Measurements from ENCODE around the gene LENG9.

LENG9 gene

DNA sequence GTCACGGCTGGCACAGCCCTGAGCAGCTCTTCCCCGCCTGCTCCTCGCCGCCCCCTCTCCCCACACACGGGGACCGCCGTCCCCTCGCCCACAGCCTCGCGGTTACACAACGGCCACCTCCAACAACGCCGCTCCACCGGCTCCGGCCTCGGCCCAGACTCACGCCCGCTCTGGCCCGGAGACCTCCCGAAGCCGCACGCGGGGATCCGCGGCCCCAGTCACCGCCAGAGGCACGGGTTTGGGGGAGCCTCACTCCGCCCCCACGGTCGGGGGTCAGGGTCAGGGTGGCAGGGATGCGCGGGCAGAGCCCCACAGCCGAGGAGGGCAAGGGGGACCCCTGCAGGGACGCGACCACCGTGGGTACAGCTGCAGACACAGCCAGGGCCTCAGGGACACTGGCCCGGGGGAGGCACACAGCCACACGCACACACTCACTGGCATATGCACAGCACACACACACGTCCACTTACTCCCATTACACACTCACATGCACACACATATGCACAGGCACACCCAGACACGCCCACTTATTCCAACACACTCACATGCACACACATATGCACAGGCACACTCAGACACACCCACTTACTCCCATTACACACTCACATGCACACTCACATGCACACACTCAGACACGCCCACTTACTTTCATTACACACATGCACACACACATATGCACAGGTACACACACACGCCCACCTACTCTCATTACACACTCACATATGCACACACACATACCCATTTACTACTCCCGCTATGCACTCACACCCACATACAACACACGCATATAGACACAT lies 46.7 kb downstream of the LENG9 start:
- TF ChIP-seq, protein P1, sequence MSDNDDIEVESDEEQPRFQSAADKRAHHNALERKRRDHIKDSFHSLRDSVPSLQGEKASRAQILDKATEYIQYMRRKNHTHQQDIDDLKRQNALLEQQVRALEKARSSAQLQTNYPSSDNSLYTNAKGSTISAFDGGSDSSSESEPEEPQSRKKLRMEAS (IDR thresholded peaks at IDR 0.05; ENCODE audit: low read depth, low read length), result no peak
- no peak overlapping the region for H3K4me3 ChIP-seq (ENCODE audit: low read depth, low read length)
- DNase-seq (ENCODE audit: low read depth), result no peak

DNA sequence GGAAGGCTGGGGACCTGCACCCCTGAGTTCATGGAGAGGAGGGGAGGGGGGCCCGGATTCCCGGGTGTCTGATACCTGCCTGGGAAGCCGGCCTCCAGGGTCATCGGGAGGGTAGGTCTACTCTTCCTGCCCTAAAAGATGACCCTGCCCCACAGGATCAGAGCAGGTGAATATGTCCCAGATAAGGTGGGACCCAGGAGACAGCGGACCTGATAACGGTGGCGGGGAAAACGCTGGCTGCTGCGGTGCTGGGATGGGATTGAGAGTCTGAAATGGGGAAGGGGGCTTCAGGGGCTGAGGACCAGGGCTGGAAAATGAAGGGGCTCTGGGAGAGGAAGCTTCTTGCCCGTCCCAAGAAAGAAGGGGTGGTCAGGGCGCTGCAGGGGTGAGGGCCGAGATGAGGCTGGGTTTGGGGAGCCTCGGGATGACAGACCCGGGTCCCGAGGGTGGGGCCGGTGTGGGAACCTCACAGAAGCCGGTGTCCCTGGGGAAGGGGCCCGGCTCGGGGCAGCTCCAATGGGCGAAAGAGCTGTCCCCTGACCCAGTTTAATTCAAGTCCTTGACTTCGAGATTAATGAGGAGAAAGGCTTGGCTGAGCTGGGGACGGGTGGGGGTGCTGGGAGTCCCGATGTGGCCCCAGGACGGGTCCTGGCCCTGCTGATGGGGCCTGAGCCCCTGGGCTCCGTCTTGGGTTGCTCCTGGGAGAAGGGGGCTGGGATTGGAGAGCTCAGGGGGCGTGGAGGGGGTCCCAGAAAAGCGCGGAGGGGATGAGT lies 47.5 kb downstream of the LENG9 start:
- no peak for TF ChIP-seq MYC (IDR thresholded peaks at IDR 0.05; ENCODE audit: low read depth, low read length)
- TF ChIP-seq POLR2A (IDR thresholded peaks at IDR 0.05; ENCODE audit: extremely low read depth, insufficient read length), result no peak
- TF ChIP-seq, protein P1 (IDR thresholded peaks at IDR 0.05; ENCODE audit: low read depth, low read length), result no peak
- TF ChIP-seq, protein P2, sequence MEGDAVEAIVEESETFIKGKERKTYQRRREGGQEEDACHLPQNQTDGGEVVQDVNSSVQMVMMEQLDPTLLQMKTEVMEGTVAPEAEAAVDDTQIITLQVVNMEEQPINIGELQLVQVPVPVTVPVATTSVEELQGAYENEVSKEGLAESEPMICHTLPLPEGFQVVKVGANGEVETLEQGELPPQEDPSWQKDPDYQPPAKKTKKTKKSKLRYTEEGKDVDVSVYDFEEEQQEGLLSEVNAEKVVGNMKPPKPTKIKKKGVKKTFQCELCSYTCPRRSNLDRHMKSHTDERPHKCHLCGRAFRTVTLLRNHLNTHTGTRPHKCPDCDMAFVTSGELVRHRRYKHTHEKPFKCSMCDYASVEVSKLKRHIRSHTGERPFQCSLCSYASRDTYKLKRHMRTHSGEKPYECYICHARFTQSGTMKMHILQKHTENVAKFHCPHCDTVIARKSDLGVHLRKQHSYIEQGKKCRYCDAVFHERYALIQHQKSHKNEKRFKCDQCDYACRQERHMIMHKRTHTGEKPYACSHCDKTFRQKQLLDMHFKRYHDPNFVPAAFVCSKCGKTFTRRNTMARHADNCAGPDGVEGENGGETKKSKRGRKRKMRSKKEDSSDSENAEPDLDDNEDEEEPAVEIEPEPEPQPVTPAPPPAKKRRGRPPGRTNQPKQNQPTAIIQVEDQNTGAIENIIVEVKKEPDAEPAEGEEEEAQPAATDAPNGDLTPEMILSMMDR (IDR thresholded peaks at IDR 0.05; ENCODE audit: low read depth, low read length), result no peak
- no peak overlapping the region for H3K4me3 ChIP-seq (ENCODE audit: low read depth, low read length)
- no peak for DNase-seq (ENCODE audit: low read depth)

DNA sequence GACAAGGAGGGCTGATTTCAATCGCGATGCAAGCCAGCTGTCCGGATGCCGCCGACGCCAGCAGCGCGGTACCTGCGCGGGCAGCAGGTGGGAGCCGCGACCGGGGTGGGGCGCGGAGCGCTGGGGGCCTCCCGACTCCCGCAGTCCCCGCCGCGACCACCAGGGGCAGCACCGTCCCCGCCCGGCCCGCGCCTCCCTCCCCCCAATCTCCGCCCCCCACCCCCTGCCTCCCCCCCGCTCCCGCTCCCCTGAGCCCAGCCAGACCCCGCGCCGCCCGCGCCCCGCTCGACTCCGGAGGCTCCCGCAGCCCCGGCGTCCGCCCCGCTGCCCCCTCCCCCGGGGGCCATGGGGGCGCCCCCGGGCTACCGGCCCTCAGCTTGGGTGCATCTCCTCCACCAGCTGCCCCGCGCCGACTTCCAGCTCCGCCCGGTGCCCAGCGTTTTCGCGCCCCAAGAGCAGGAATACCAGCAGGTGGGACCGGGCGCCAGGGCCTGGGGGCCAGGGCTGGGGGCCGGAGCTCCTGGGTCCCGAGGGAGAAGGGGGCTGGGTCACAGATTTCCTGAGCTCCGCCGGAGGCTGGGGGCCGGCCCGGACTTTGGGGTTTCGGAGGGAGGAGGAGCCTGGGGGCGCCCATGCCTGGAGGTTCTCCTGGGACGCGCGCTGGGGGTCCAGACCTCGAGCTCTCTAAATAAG lies 48.2 kb downstream of the LENG9 start, which contains the start of gene TTYH1:
TSS of gene TTYH1 (plus strand) at position 257 of the 693 bp plus-strand sequence. CDS start at position 346, 89 bp downstream.
- H3K4me3 ChIP-seq (ENCODE audit: low read depth, low read length), result no peak within 1 kb of the TSS
- TF ChIP-seq, protein P1 (IDR thresholded peaks at IDR 0.05; ENCODE audit: low read depth, low read length), result no peak
- TF ChIP-seq MYC (IDR thresholded peaks at IDR 0.05; ENCODE audit: low read depth, low read length), result no peak
- no peak for TF ChIP-seq POLR2A (IDR thresholded peaks at IDR 0.05; ENCODE audit: extremely low read depth, insufficient read length)
- TF ChIP-seq, protein P2 (IDR thresholded peaks at IDR 0.05; ENCODE audit: low read depth, low read length), result no peak
- no peak for DNase-seq (ENCODE audit: low read depth)

DNA sequence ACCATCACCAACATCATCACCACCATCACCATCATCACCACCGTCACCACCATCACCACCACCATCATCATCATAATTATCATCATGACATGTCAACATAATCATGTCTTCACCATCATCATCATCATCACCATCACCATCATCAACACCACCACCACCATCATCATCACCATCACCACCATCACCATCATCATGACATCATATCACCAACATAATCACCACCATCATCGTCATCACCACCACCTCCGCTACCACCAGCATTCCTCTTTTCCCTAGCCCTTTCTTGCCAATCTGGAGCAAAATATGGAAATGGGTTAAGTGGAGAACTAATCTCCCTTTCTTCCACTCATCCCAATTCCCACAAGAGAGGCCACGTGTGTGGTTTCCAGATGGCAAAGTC lies 49.4 kb downstream of the LENG9 start:
- TF ChIP-seq, protein P2 (IDR thresholded peaks at IDR 0.05; ENCODE audit: low read depth, low read length), result no peak
- TF ChIP-seq MYC (IDR thresholded peaks at IDR 0.05; ENCODE audit: low read depth, low read length) (no peak), POLR2A (IDR thresholded peaks at IDR 0.05; ENCODE audit: extremely low read depth, insufficient read length) (no peak)
- TF ChIP-seq, protein P1 (IDR thresholded peaks at IDR 0.05; ENCODE audit: low read depth, low read length), result no peak
- no peak for DNase-seq (ENCODE audit: low read depth)
- no peak overlapping the region for H3K4me3 ChIP-seq (ENCODE audit: low read depth, low read length)

DNA sequence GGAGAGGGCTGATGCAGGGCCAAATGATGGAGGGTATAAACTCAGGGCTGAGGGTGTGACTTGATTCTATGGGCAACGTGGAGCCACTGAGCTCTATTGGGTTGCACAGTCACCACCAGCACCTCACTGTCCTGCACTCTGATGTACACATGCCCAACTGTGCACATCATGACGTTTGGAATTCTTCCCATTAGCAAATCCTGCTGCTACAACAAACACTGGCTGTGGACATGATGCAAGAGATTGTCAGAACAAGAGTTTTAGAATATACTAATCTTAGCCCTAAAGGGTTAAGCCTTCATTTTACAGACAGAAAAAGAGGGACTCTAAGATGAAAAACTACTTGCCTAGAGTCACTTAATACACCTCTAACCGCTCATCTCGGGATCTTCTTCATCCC lies 50.7 kb downstream of the LENG9 start:
- DNase-seq (ENCODE audit: low read depth), result no peak
- TF ChIP-seq, protein P2 (IDR thresholded peaks at IDR 0.05; ENCODE audit: low read depth, low read length), result no peak
- TF ChIP-seq POLR2A (IDR thresholded peaks at IDR 0.05; ENCODE audit: extremely low read depth, insufficient read length), result no peak
- TF ChIP-seq, protein P1 (IDR thresholded peaks at IDR 0.05; ENCODE audit: low read depth, low read length), result no peak
- no peak for TF ChIP-seq MYC (IDR thresholded peaks at IDR 0.05; ENCODE audit: low read depth, low read length)
- no peak overlapping the region for H3K4me3 ChIP-seq (ENCODE audit: low read depth, low read length)

Measured in NB4 (cell line).